Esophagus (tissue), 2 donors: Measurements from ENCODE around the gene SOX18. TPM values are rescaled to one million over a fixed set of nuclear protein-coding genes. Genes with fewer than 3 reads are reported as not detected.
"Not testable (repeated sequence)": the region's sequence is repeated elsewhere in the genome, so short reads cannot be mapped to it uniquely, and the experiment has no call there.

Experiments used
- H3K27ac ChIP-seq, 2 donors: one replicate each; pipeline ENCODE4 v1.5.1; 2013; ENCODE audit warnings: low read depth in 2 of 2, mild to moderate bottlenecking in 2 of 2, inconsistent platforms in 1 of 2, low read length in 1 of 2, moderate library complexity in 1 of 2
- H3K27me3 ChIP-seq, 2 donors: one replicate each; pipeline ENCODE4 v1.6.1; 2013; ENCODE audit warnings: low read length in 2 of 2, control low read depth in 1 of 2, mild to moderate bottlenecking in 1 of 2; ENCODE audit not compliant: insufficient read depth in 2 of 2, control insufficient read depth in 1 of 2
- H3K36me3 ChIP-seq, 2 donors: one replicate each; pipeline ENCODE4 v1.6.1; 2013; ENCODE audit warnings: low read length in 1 of 2; ENCODE audit not compliant: control insufficient read depth in 2 of 2, insufficient read depth in 2 of 2
- H3K4me1 ChIP-seq, 2 donors: one replicate each; pipeline ENCODE4 v1.6.1; 2013; ENCODE audit warnings: low read length in 1 of 2; ENCODE audit not compliant: control insufficient read depth in 2 of 2, insufficient read depth in 2 of 2
- H3K4me3 ChIP-seq, 2 donors: one replicate each; pipeline ENCODE4 v1.5.1; 2013; ENCODE audit warnings: low read length in 2 of 2, mild to moderate bottlenecking in 2 of 2, low read depth in 1 of 2, moderate library complexity in 1 of 2
- H3K9me3 ChIP-seq, 2 donors: one replicate each; pipeline ENCODE4 v1.6.1; 2013; ENCODE audit warnings: mild to moderate bottlenecking in 2 of 2, low read depth in 1 of 2, low read length in 1 of 2, moderate library complexity in 1 of 2; ENCODE audit not compliant: control insufficient read depth in 2 of 2, insufficient read depth in 1 of 2
- WGBS, 2 donors: extraction: QIAGEN DNeasy Blood & Tissue Kit; methylation state at CpG; one replicate each; pipeline ENCODE4 v1.1.7; 2013; 5-methylcytosine and 5-hydroxymethylcytosine counted together
- polyA plus RNA-seq, 2 donors: library from polyadenylated mRNA; stranded (reverse); fragments of 200-250 nt; gene quantifications; one replicate each; pipeline ENCODE4 v1.2.3, GENCODE V29; 2013
- donor health status: healthy with polysubstance abuse.
- donor health status: Bipolar disorder and iron deficiency.

SOX18 gene
- polyA plus RNA-seq, 2 donors, result 3.1 to 7.5 TPM

DNA sequence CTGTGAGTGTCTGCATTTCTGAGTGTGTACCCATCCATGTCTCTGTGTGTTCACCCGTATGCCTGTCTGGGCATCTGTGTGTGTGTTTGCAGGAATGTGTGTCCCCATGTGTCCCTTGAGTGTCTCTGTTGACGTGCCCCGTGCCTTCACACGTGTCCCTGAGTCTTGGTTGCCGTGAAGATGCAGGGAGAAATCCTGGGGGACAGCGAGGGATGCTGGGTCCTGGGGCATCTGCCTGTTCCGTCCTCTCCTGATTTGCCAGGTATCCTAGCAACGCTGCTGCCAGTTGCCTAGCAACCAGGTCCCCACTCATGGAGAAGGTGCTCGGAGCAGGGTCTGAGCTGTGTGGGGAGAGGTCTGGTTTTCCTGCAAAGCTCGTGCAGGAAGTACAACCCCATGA is 40.7 kb upstream of the SOX18 start:
- H3K4me1 ChIP-seq, result peaks cover 0 to 8% of the 10 kb centered on the region in 2 donors
- no peaks in the 10 kb centered on the region for H3K27me3 ChIP-seq
- 46 to 59% methylated on average over 10 of the region's 10 CpGs for WGBS, 2 donors
- no peaks in the 10 kb centered on the region for H3K36me3 ChIP-seq
- H3K27ac ChIP-seq, result no peak overlapping the region
- H3K9me3 ChIP-seq, result peaks cover 0 to 3% of the 10 kb centered on the region in 2 donors
- H3K4me3 ChIP-seq, result no peak overlapping the region

DNA sequence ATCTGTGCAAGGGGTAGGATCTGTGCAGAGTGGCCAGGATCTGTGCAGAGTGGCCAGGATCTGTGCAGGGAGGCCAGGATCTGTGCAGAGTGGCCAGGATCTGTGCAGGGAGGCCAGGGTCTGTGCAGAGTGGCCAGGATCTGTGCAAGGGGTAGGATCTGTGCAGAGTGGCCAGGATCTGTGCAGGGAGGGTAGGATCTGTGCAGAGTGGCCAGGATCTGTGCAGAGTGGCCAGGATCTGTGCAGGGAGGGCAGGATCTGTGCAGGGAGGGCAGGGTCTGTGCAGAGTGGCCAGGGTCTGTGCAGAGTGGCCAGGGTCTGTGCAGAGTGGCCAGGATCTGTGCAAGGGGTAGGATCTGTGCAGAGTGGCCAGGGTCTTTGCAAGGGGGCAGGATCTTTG is 39.1 kb upstream of the SOX18 start:
- not testable (repeated sequence) for H3K36me3 ChIP-seq, H3K27ac ChIP-seq, H3K9me3 ChIP-seq, H3K27me3 ChIP-seq, H3K4me3 ChIP-seq
- peaks cover 0 to 11% of the 10 kb centered on the region in 2 donors for H3K4me1 ChIP-seq

DNA sequence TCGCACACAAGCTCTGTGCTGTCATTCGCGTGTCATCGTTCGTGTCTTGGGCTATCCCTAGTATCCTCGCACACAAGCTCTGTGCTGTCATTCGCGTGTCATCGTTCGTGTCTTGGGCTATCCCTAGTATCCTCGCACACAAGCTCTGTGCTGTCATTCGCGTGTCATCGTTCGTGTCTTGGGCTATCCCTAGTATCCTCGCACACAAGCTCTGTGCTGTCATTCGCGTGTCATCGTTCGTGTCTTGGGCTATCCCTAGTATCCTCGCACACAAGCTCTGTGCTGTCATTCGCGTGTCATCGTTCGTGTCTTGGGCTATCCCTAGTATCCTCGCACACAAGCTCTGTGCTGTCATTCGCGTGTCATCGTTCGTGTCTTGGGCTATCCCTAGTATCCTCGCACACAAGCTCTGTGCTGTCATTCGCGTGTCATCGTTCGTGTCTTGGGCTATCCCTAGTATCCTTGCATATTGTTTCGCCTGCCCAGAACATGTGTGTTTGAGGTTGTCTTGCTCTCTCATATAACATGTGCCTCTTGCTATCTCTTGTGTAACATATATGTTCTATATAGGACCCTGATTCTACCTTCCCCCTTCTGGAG is 37.9 kb upstream of the SOX18 start:
- H3K27ac ChIP-seq, H3K9me3 ChIP-seq, H3K36me3 ChIP-seq, H3K27me3 ChIP-seq, H3K4me3 ChIP-seq: not testable (repeated sequence)
- H3K4me1 ChIP-seq, result peaks cover 0 to 13% of the 10 kb centered on the region in 2 donors
- WGBS, 2 donors, result 93 to 99% methylated on average over 6 of the region's 36 CpGs

DNA sequence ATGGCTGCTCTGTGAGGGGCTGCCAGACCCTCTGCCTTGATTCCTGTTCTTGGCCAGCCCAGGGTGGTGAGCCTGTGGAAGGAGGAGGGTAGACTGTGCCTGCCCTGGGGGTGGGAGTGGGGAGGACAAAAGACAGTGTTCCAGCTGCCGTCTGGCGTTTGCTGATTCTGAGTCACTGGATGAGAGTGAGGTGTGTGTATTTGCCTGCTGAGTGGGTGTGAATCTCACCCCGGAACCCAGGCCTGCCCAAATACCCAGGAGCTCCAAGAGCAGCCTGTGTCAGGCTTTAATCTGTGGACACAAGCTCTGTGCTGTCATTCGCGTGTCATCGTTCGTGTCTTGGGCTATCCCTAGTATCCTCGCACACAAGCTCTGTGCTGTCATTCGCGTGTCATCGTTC is 37.4 kb upstream of the SOX18 start:
- peaks cover 0 to 8% of the 10 kb centered on the region in 2 donors for H3K4me1 ChIP-seq
- 68 to 80% methylated on average over 7 to 9 of the region's 11 CpGs for WGBS, 2 donors
- peaks cover 0 to 3% of the 10 kb centered on the region in 2 donors for H3K9me3 ChIP-seq
- H3K4me3 ChIP-seq, result no peak overlapping the region
- H3K36me3 ChIP-seq, result no peaks in the 10 kb centered on the region
- no peak overlapping the region for H3K27ac ChIP-seq
- H3K27me3 ChIP-seq, result no peaks in the 10 kb centered on the region

DNA sequence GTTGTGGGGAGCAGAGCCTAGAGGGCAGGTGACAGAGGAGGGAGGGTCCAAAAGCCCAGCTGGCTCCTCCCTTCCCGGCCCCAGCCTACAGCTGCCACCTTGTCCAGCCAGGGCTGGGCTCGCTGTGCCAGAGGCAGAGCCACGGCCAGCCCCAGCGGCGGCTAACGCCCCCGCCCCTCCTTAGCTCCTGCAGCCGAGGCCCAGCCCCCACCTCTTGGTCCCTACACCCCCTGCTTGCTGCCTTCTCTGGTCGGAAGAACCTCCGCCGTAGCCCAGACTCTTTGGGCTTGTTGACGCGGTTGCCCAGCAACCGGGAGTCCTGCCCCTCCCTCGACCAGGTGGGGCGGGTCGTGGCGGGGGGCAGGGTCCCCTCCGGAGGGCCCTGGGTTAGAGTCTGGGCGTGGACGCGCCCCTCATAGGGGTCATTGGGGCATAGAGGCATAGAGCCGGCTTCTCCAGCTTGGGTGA is 35.3 kb upstream of the SOX18 start:
- 12 to 15% methylated on average over 22 to 23 of the region's 23 CpGs for WGBS, 2 donors
- H3K27me3 ChIP-seq, result no peaks in the 10 kb centered on the region
- no peaks in the 10 kb centered on the region for H3K36me3 ChIP-seq
- H3K9me3 ChIP-seq, result peaks cover 0 to 3% of the 10 kb centered on the region in 2 donors
- peaks cover 0 to 10% of the 10 kb centered on the region in 2 donors for H3K4me1 ChIP-seq
- H3K4me3 ChIP-seq, result no peak overlapping the region
- H3K27ac ChIP-seq, result no peak overlapping the region

- 3 to 5% methylated on average over 49 to 86 of the region's 86 CpGs for WGBS, 2 donors
- H3K4me3 ChIP-seq, result peak within 1 kb of the TSS; percentile 40 to 44
- H3K27ac ChIP-seq, result no peak within 1 kb of the TSS
- H3K4me1 ChIP-seq, result peaks cover 1 to 13% of the 10 kb centered on the region in 2 donors
- peaks cover 0 to 3% of the 10 kb centered on the region in 2 donors for H3K9me3 ChIP-seq
- no peaks in the 10 kb centered on the region for H3K27me3 ChIP-seq
- no peaks in the 10 kb centered on the region for H3K36me3 ChIP-seq
Observed at GRCh38 chr20:64083804-64084684, 34.6 kb upstream of the SOX18 start, which contains the start of gene LKAAEAR1. LKAAEAR1 (minus strand) TSS chr20:64084398; CDS start chr20:64084219, 179 bp downstream.

GRCh38 chr20:64083378-64083803 is 34.0 kb upstream of the SOX18 start:
- no peak overlapping the region for H3K27ac ChIP-seq
- H3K4me1 ChIP-seq, result peaks cover 3 to 19% of the 10 kb centered on the region in 2 donors
- H3K9me3 ChIP-seq, result peaks cover 0 to 3% of the 10 kb centered on the region in 2 donors
- H3K36me3 ChIP-seq, result no peaks in the 10 kb centered on the region
- H3K27me3 ChIP-seq, result no peaks in the 10 kb centered on the region
- H3K4me3 ChIP-seq, result peak overlapping the region; percentile 40 to 44
- WGBS, 2 donors, result 1% methylated on average over 29 to 52 of the region's 52 CpGs

- H3K36me3 ChIP-seq, result no peaks in the 10 kb centered on the region
- H3K27ac ChIP-seq, result no peak overlapping the region
- peaks cover 0 to 3% of the 10 kb centered on the region in 2 donors for H3K9me3 ChIP-seq
- 16 to 19% methylated on average over 12 to 13 of the region's 13 CpGs for WGBS, 2 donors
- peaks cover 3 to 20% of the 10 kb centered on the region in 2 donors for H3K4me1 ChIP-seq
- no peak overlapping the region for H3K4me3 ChIP-seq
- no peaks in the 10 kb centered on the region for H3K27me3 ChIP-seq
Observed at GRCh38 chr20:64082820-64083377, 33.5 kb upstream of the SOX18 start.

GRCh38 chr20:64082126-64082731 is 32.8 kb upstream of the SOX18 start:
- WGBS, 2 donors, result 29% methylated on average over 13 of the region's 13 CpGs
- peaks cover 3 to 20% of the 10 kb centered on the region in 2 donors for H3K4me1 ChIP-seq
- no peaks in the 10 kb centered on the region for H3K27me3 ChIP-seq
- no peak overlapping the region for H3K27ac ChIP-seq
- H3K36me3 ChIP-seq, result no peaks in the 10 kb centered on the region
- no peak overlapping the region for H3K4me3 ChIP-seq
- H3K9me3 ChIP-seq, result no peaks in the 10 kb centered on the region
